A673 (cell line): Measurements from ENCODE around the gene XKR7. TPM values are rescaled to one million over a fixed set of nuclear protein-coding genes. Genes with fewer than 3 reads are reported as not detected.

ENCODE experiments used
- BruUV-seq: library from RNA; stranded (reverse); fragments of 400-500 nt; replicated peaks from 2 replicates; lab custom pipeline; 2021; lab: Mats Ljungman, UMichigan
- CTCF ChIA-PET: fragments of 300-600 bp; sonication (Branson Sonifier 250); formaldehyde crosslinking; loops from one replicate; lab custom pipeline; 2022; ENCODE audit warnings: antibody characterized with exemption; lab: Charles Lee
- POLR2A ChIA-PET: fragments of 300-600 bp; sonication (Branson Sonifier 250); formaldehyde crosslinking; loops from one replicate; lab custom pipeline; 2022; ENCODE audit warnings: antibody characterized with exemption; ENCODE audit not compliant: low non-redundant PET; lab: Charles Lee
- DNase-seq: peaks from one replicate; pipeline ENCODE4 v3.0.0-alpha.2; 2015; ENCODE audit warnings: low spot score
- H3K27ac ChIP-seq: fragments of 200-600 bp; sonication (generic); 2 replicates; pipeline ENCODE4 v1.5.1; 2016; ENCODE audit warnings: mixed run types, low read depth, mild to moderate bottlenecking, mixed read lengths, antibody characterized with exemption, low read length; ENCODE audit not compliant: poor library complexity, severe bottlenecking
- H3K27me3 ChIP-seq: fragments of 200-600 bp; sonication (generic); replicated peaks from 2 replicates; pipeline ENCODE4 v1.6.1; 2017; ENCODE audit warnings: mixed run types, low read depth, mild to moderate bottlenecking, mixed read lengths, antibody characterized with exemption, low read length; ENCODE audit not compliant: insufficient read depth, poor library complexity
- H3K36me3 ChIP-seq: fragments of 200-600 bp; sonication (generic); 2 replicates; pipeline ENCODE4 v1.6.1; 2016; ENCODE audit warnings: mixed run types, mild to moderate bottlenecking, mixed read lengths, antibody characterized with exemption, low read length; ENCODE audit not compliant: insufficient read depth, poor library complexity, severe bottlenecking
- H3K4me1 ChIP-seq: fragments of 200-600 bp; sonication (generic); 2 replicates; pipeline ENCODE4 v1.6.1; 2017; ENCODE audit warnings: mixed run types, mild to moderate bottlenecking, mixed read lengths, antibody characterized with exemption, low read length; ENCODE audit not compliant: insufficient read depth, poor library complexity, severe bottlenecking
- H3K4me3 ChIP-seq: fragments of 200-600 bp; sonication (generic); 2 replicates; pipeline ENCODE4 v1.5.1; 2016; ENCODE audit warnings: low read depth, mixed run types, mild to moderate bottlenecking, mixed read lengths, low read length; ENCODE audit not compliant: poor library complexity, severe bottlenecking
- H3K9me3 ChIP-seq: fragments of 200-600 bp; sonication (generic); 2 replicates; pipeline ENCODE4 v1.6.1; 2016; ENCODE audit warnings: mixed run types, low read depth, mild to moderate bottlenecking, mixed read lengths, antibody characterized with exemption, low read length; ENCODE audit not compliant: poor library complexity, severe bottlenecking
- CTCF ChIP-seq: fragments of 300-800, 200-600 bp; sonication (generic); conservative IDR thresholded peaks from 2 replicates; pipeline ENCODE4 v1.5.1; 2017; ENCODE audit warnings: low read depth, mild to moderate bottlenecking, antibody characterized with exemption, low read length, moderate library complexity, mixed read lengths
- EZH2 ChIP-seq: fragments of 200-600 bp; sonication (generic); IDR thresholded peaks from 2 replicates; pipeline ENCODE4 v1.6.1; 2017; ENCODE audit warnings: borderline replicate concordance, low read depth, mild to moderate bottlenecking, mixed read lengths, antibody characterized with exemption, low read length; ENCODE audit not compliant: poor library complexity, severe bottlenecking
- intact Hi-C: fragments of 100-400 bp; cut with micrococcal nuclease; formaldehyde crosslinking; loops from one replicate; pipeline ENCODE4 v1.10.0; 2022; ENCODE audit not compliant: unreplicated experiment
- total RNA-seq: library from RNA; stranded (reverse); gene quantifications from 2 replicates; pipeline ENCODE4 v1.2.3, GENCODE V29; 2021

XKR7 gene
- total RNA-seq, 1 experiment from 2014 or later, result not detected

DNA sequence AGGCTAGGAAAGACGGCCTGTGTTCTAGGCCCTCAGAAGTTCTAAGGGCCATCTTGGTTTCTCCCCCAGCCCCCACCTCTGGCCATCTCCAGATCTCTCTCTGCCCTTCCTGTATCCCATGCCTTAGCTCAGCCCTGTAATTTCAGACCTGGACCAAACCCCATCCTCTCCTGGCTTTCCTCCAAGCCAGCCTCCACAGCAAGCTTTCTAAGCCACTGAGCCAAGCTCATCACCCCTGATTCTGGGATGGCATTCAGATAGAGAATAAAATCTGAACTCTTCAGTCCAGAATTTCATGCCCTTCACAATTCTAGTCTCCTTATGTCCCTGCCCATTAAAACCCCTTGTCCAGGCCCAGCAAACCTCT is 23.4 kb downstream of the XKR7 start:
- no peaks in the 10 kb centered on the region for H3K9me3 ChIP-seq
- intact Hi-C loops, result no loop called here
- POLR2A ChIA-PET, result no interaction called here
- BruUV-seq, result no TSS peak
- TF ChIP-seq CTCF (no peak), EZH2 (no peak)
- CTCF ChIA-PET, result no interaction called here
- H3K36me3 ChIP-seq, result no peaks in the 10 kb centered on the region
- no peak overlapping the region for H3K4me3 ChIP-seq
- peaks cover 34% of the 10 kb centered on the region for H3K27me3 ChIP-seq
- no peak overlapping the region for H3K27ac ChIP-seq
- no peak for DNase-seq
- H3K4me1 ChIP-seq, result no peaks in the 10 kb centered on the region

- H3K4me1 ChIP-seq, result no peaks in the 10 kb centered on the region
- peaks cover 34% of the 10 kb centered on the region for H3K27me3 ChIP-seq
- no peaks in the 10 kb centered on the region for H3K9me3 ChIP-seq
- CTCF ChIA-PET, result no interaction called here
- no peak for DNase-seq
- no TSS peak for BruUV-seq
- POLR2A ChIA-PET, result no interaction called here
- no peaks in the 10 kb centered on the region for H3K36me3 ChIP-seq
- H3K4me3 ChIP-seq, result no peak overlapping the region
- no peak overlapping the region for H3K27ac ChIP-seq
- intact Hi-C loops, result no loop called here
- TF ChIP-seq EZH2 (no peak), CTCF (no peak)
These were observed 24.1 kb downstream of the XKR7 start for GRCh38 chr20:31992086-31992485.

- Histone ChIP-seq H3K9me3 (no peaks in the 10 kb centered on the region), H3K4me1 (no peaks in the 10 kb centered on the region), H3K27me3 (peaks cover 34% of the 10 kb centered on the region), H3K27ac (no peak overlapping the region), H3K36me3 (no peaks in the 10 kb centered on the region), H3K4me3 (no peak overlapping the region)
- no peak for DNase-seq
- intact Hi-C loops, result no loop called here
- no peak for TF ChIP-seq CTCF
- TF ChIP-seq EZH2, result no peak
- ChIA-PET POLR2A (no interaction called here), CTCF (no interaction called here)
- BruUV-seq, result no TSS peak
These were observed 29.0 kb downstream of the XKR7 start for GRCh38 chr20:31996996-31997395.
